ENCODE data around the gene INKA1. TPM values are rescaled to one million over a fixed set of nuclear protein-coding genes. Genes with fewer than 3 reads are reported as not detected.
A peak's percentile ranks its signal among the peaks of the same experiment; 100 is the strongest.

The INKA1 gene
- polyA plus RNA-seq, 1 donor from 2014 or later: 1.7 TPM

- Histone ChIP-seq H3K4me3 (ENCODE audit: low read length) (no peak overlapping the region), H3K27me3 (ENCODE audit: insufficient read depth, low read depth, low read length) (no peaks in the 10 kb centered on the region), H4K20me1 (ENCODE audit: insufficient read depth) (no peaks in the 10 kb centered on the region), H3K36me3 (ENCODE audit: insufficient read depth, low read length) (no peaks in the 10 kb centered on the region), H2AFZ (ENCODE audit: low read depth, low read length) (no peak overlapping the region), H3K79me2 (replicated peaks; ENCODE audit: insufficient read depth, low read length) (no peaks in the 10 kb centered on the region), H3K9ac (ENCODE audit: low read length) (no peak overlapping the region), H3K9me3 (ENCODE audit: low read length) (no peaks in the 10 kb centered on the region), H3F3A (ENCODE audit: insufficient read depth, low read length, poor library complexity, severe bottlenecking) (no peaks in the 10 kb centered on the region), H3K4me2 (ENCODE audit: low read length) (no peak overlapping the region), H3K27ac (ENCODE audit: low read length) (no peak overlapping the region), H3K9me2 (ENCODE audit: insufficient read depth, low read length) (no peaks in the 10 kb centered on the region)
- TF ChIP-seq EZH2 (IDR thresholded peaks at IDR 0.05; ENCODE audit: borderline replicate concordance, insufficient read depth, low read length, poor library complexity, severe bottlenecking): no peak
Measured at GRCh38 chr3:49826016-49826415, 23.0 kb downstream of the INKA1 start.

- Histone ChIP-seq H3K27ac (ENCODE audit: low read length) (no peak overlapping the region), H3K27me3 (ENCODE audit: insufficient read depth, low read depth, low read length) (no peaks in the 10 kb centered on the region), H3K9ac (ENCODE audit: low read length) (no peak overlapping the region), H3F3A (ENCODE audit: insufficient read depth, low read length, poor library complexity, severe bottlenecking) (no peaks in the 10 kb centered on the region), H3K9me2 (ENCODE audit: insufficient read depth, low read length) (no peaks in the 10 kb centered on the region), H3K4me3 (ENCODE audit: low read length) (no peak overlapping the region), H4K20me1 (ENCODE audit: insufficient read depth) (no peaks in the 10 kb centered on the region), H3K79me2 (replicated peaks; ENCODE audit: insufficient read depth, low read length) (no peaks in the 10 kb centered on the region), H3K36me3 (ENCODE audit: insufficient read depth, low read length) (no peaks in the 10 kb centered on the region), H2AFZ (ENCODE audit: low read depth, low read length) (no peak overlapping the region), H3K9me3 (ENCODE audit: low read length) (no peaks in the 10 kb centered on the region), H3K4me2 (ENCODE audit: low read length) (no peak overlapping the region)
- TF ChIP-seq RAD21 (conservative IDR thresholded peaks at IDR 0.05) (no peak), TAF1 (IDR thresholded peaks at IDR 0.05; ENCODE audit: low read depth) (no peak), EP300 (conservative IDR thresholded peaks at IDR 0.05; ENCODE audit: poor library complexity, severe bottlenecking) (no peak), EZH2 (IDR thresholded peaks at IDR 0.05; ENCODE audit: borderline replicate concordance, insufficient read depth, low read length, poor library complexity, severe bottlenecking) (no peak), CTCF (IDR thresholded peaks at IDR 0.05; ENCODE audit: poor library complexity, severe bottlenecking) (no peak)
Measured at GRCh38 chr3:49831341-49831740, 28.3 kb downstream of the INKA1 start.

- H2AFZ ChIP-seq (ENCODE audit: low read depth, low read length): no peak overlapping the region
- H3F3A ChIP-seq (ENCODE audit: insufficient read depth, low read length, poor library complexity, severe bottlenecking): no peaks in the 10 kb centered on the region
- no peaks in the 10 kb centered on the region for H3K36me3 ChIP-seq (ENCODE audit: insufficient read depth, low read length)
- no peak overlapping the region for H3K27ac ChIP-seq (ENCODE audit: low read length)
- no peaks in the 10 kb centered on the region for H3K9me3 ChIP-seq (ENCODE audit: low read length)
- no peaks in the 10 kb centered on the region for H4K20me1 ChIP-seq (ENCODE audit: insufficient read depth)
- no peak for TF ChIP-seq REST (IDR thresholded peaks at IDR 0.05; ENCODE audit: borderline replicate concordance)
- peak; percentile 92 for TF ChIP-seq CTCF (IDR thresholded peaks at IDR 0.05; ENCODE audit: poor library complexity, severe bottlenecking)
- no peak for TF ChIP-seq POLR2AphosphoS5 (IDR thresholded peaks at IDR 0.05)
- peak; percentile 93 for TF ChIP-seq SMC3 (conservative IDR thresholded peaks at IDR 0.05; ENCODE audit: poor library complexity)
- TF ChIP-seq EZH2 (IDR thresholded peaks at IDR 0.05; ENCODE audit: borderline replicate concordance, insufficient read depth, low read length, poor library complexity, severe bottlenecking): no peak
- peak; percentile 86 for TF ChIP-seq RAD21 (conservative IDR thresholded peaks at IDR 0.05)
- no peak for TF ChIP-seq TAF1 (IDR thresholded peaks at IDR 0.05; ENCODE audit: low read depth)
- no peak for TF ChIP-seq EP300 (conservative IDR thresholded peaks at IDR 0.05; ENCODE audit: poor library complexity, severe bottlenecking)
- peak; percentile 47 for TF ChIP-seq MXI1 (conservative IDR thresholded peaks at IDR 0.05; ENCODE audit: poor library complexity, severe bottlenecking)
- no peak overlapping the region for H3K4me2 ChIP-seq (ENCODE audit: low read length)
- no peaks in the 10 kb centered on the region for H3K9me2 ChIP-seq (ENCODE audit: insufficient read depth, low read length)
- no peaks in the 10 kb centered on the region for H3K27me3 ChIP-seq (ENCODE audit: insufficient read depth, low read depth, low read length)
- H3K79me2 ChIP-seq (replicated peaks; ENCODE audit: insufficient read depth, low read length): no peaks in the 10 kb centered on the region
- no peak overlapping the region for H3K9ac ChIP-seq (ENCODE audit: low read length)
- no peak overlapping the region for H3K4me3 ChIP-seq (ENCODE audit: low read length)
Measured at GRCh38 chr3:49839193-49839809, 36.2 kb downstream of the INKA1 start.
